PC-9 (cell line): ENCODE measurements around the gene FAM98C. TPM values are rescaled to one million over a fixed set of nuclear protein-coding genes. Genes with fewer than 3 reads are reported as not detected.

Experiments
- BruUV-seq: library from RNA; stranded (reverse); fragments of 400-500 nt; replicated peaks from 2 replicates; lab custom pipeline; 2021; lab: Mats Ljungman, UMichigan
- CTCF ChIA-PET: fragments of 300-600 bp; sonication (Branson Sonifier 250); formaldehyde crosslinking; loops from one replicate; lab custom pipeline; 2022; ENCODE audit warnings: antibody characterized with exemption; lab: Charles Lee
- POLR2A ChIA-PET: fragments of 300-600 bp; sonication (Branson Sonifier 250); formaldehyde crosslinking; loops from one replicate; lab custom pipeline; 2022; ENCODE audit warnings: antibody characterized with exemption; ENCODE audit not compliant: unreplicated experiment; lab: Charles Lee
- DNase-seq, 2 experiments: peaks; one replicate each; pipeline versions ENCODE4 v3.0.0 to v3.0.0-alpha.2; 2015 to 2022; ENCODE audit warnings: mixed read lengths in 1 of 2
- H2AFZ ChIP-seq: fragments of 200-600 bp; sonication (generic); 2 replicates; pipeline ENCODE4 v1.8.1; 2017; ENCODE audit warnings: antibody characterized with exemption
- H3F3A ChIP-seq: fragments of 200-600 bp; sonication (generic); 2 replicates; pipeline ENCODE4 v1.8.1; 2017; ENCODE audit warnings: antibody characterized with exemption, mild to moderate bottlenecking, low read depth; ENCODE audit not compliant: insufficient read depth
- H3K27ac ChIP-seq: fragments of 200-600 bp; sonication (generic); 2 replicates; pipeline ENCODE4 v1.6.1; 2016; ENCODE audit warnings: mixed run types
- H3K27me3 ChIP-seq: fragments of 200-600 bp; sonication (generic); 2 replicates; pipeline ENCODE4 v1.6.1; 2016; ENCODE audit warnings: low read depth, mixed run types; ENCODE audit not compliant: insufficient read depth
- H3K36me3 ChIP-seq: fragments of 200-600 bp; sonication (generic); 2 replicates; pipeline ENCODE4 v1.6.1; 2016; ENCODE audit warnings: low read depth, mixed run types
- H3K4me1 ChIP-seq: fragments of 200-600 bp; sonication (generic); replicated peaks from 2 replicates; pipeline ENCODE4 v1.6.1; 2016; ENCODE audit warnings: mixed run types; ENCODE audit not compliant: insufficient read depth
- H3K4me2 ChIP-seq: fragments of 200-600 bp; sonication (generic); 2 replicates; pipeline ENCODE4 v1.6.1; 2017; ENCODE audit warnings: mixed run types
- H3K4me3 ChIP-seq: fragments of 200-600 bp; sonication (generic); 2 replicates; pipeline ENCODE4 v1.6.1; 2016; ENCODE audit warnings: mixed run types
- H3K79me2 ChIP-seq: fragments of 200-600 bp; sonication (generic); 2 replicates; pipeline ENCODE4 v1.6.1; 2017; ENCODE audit warnings: low read depth, mixed run types
- H3K9me2 ChIP-seq: fragments of 200-600 bp; sonication (generic); 2 replicates; pipeline ENCODE4 v1.8.1; 2017; ENCODE audit warnings: mild to moderate bottlenecking; ENCODE audit not compliant: insufficient read depth
- H3K9me3 ChIP-seq: fragments of 200-600 bp; sonication (generic); 2 replicates; pipeline ENCODE4 v1.8.1; 2016; ENCODE audit warnings: low read depth; ENCODE audit not compliant: insufficient read depth
- H4K20me1 ChIP-seq: fragments of 200-600 bp; sonication (generic); 2 replicates; pipeline ENCODE4 v1.8.1; 2017; ENCODE audit not compliant: insufficient read depth
- CTCF ChIP-seq: fragments of 200-600 bp; sonication (generic); conservative IDR thresholded peaks from 2 replicates; pipeline ENCODE4 v1.6.1; 2017; ENCODE audit warnings: mixed run types, antibody characterized with exemption, mild to moderate bottlenecking, moderate library complexity
- EZH2 ChIP-seq: fragments of 200-600 bp; sonication (generic); IDR thresholded peaks from 2 replicates; pipeline ENCODE4 v1.8.0; 2017; ENCODE audit warnings: antibody characterized with exemption, low read depth
- intact Hi-C: fragments of 100-400 bp; cut with micrococcal nuclease; formaldehyde crosslinking; loops from one replicate; pipeline ENCODE4 v1.10.0; 2022; ENCODE audit not compliant: unreplicated experiment
- total RNA-seq: library from RNA; stranded (reverse); gene quantifications from 2 replicates; pipeline ENCODE4 v1.2.3, GENCODE V29; 2021

FAM98C gene
- total RNA-seq, 1 experiment from 2014 or later, result 15.8 TPM

GRCh38 chr19:38378866-38379265 lies 24.0 kb upstream of the FAM98C start:
- Histone ChIP-seq H3K4me2 (no peak overlapping the region), H3K4me3 (no peak overlapping the region), H3F3A (peaks cover 15% of the 10 kb centered on the region), H3K27ac (no peak overlapping the region), H3K36me3 (peaks cover 40% of the 10 kb centered on the region), H3K9me2 (no peaks in the 10 kb centered on the region), H2AFZ (no peak overlapping the region), H3K4me1 (peaks cover 10% of the 10 kb centered on the region), H3K9me3 (no peaks in the 10 kb centered on the region), H3K79me2 (peaks cover 36% of the 10 kb centered on the region), H3K27me3 (no peaks in the 10 kb centered on the region), H4K20me1 (peaks cover 10% of the 10 kb centered on the region)
- intact Hi-C loops, result no loop called here
- no peak for DNase-seq
- TF ChIP-seq CTCF, result no peak
- TF ChIP-seq EZH2, result no peak
- BruUV-seq, result no TSS peak
- POLR2A ChIA-PET, result no interaction called here
- CTCF ChIA-PET, result no interaction called here

GRCh38 chr19:38381138-38381537 lies 21.8 kb upstream of the FAM98C start:
- CTCF ChIA-PET, result no interaction called here
- peaks cover 10% of the 10 kb centered on the region for H4K20me1 ChIP-seq
- H3K9me2 ChIP-seq, result no peaks in the 10 kb centered on the region
- POLR2A ChIA-PET, result no interaction called here
- no peak overlapping the region for H2AFZ ChIP-seq
- no peak for DNase-seq
- no peaks in the 10 kb centered on the region for H3K27me3 ChIP-seq
- peaks cover 1% of the 10 kb centered on the region for H3K4me1 ChIP-seq
- no TSS peak for BruUV-seq
- no peak for TF ChIP-seq EZH2
- TF ChIP-seq CTCF, result no peak
- no peak overlapping the region for H3K27ac ChIP-seq
- no peaks in the 10 kb centered on the region for H3K9me3 ChIP-seq
- peaks cover 23% of the 10 kb centered on the region for H3K79me2 ChIP-seq
- no peak overlapping the region for H3K4me3 ChIP-seq
- peaks cover 11% of the 10 kb centered on the region; the same call in 1 of the 2 replicates for H3F3A ChIP-seq
- intact Hi-C loops, result loop anchor here (10.0 kb wide), 1 partner anchor 476 kb away; the partner anchor contains the start of genes SIPA1L3 and WDR87
- H3K36me3 ChIP-seq, result peaks cover 40% of the 10 kb centered on the region
- no peak overlapping the region for H3K4me2 ChIP-seq

GRCh38 chr19:38383184-38383583 lies 19.7 kb upstream of the FAM98C start:
- CTCF ChIA-PET, result no interaction called here
- Histone ChIP-seq H3K4me2 (no peak overlapping the region), H3K4me1 (no peaks in the 10 kb centered on the region), H3K27ac (no peak overlapping the region), H3K9me3 (no peaks in the 10 kb centered on the region), H3K9me2 (no peaks in the 10 kb centered on the region), H2AFZ (no peak overlapping the region), H3K4me3 (no peak overlapping the region), H3K36me3 (peaks cover 23% of the 10 kb centered on the region; the same call in 1 of the 2 replicates), H3K79me2 (0 out of 2 replicates have a peak, but pooled peaks cover 3% of the 10 kb centered on the region), H4K20me1 (peaks cover 10% of the 10 kb centered on the region), H3F3A (peaks cover 16% of the 10 kb centered on the region; the same call in 1 of the 2 replicates), H3K27me3 (no peaks in the 10 kb centered on the region)
- no peak for TF ChIP-seq EZH2
- no peak for TF ChIP-seq CTCF
- no TSS peak for BruUV-seq
- POLR2A ChIA-PET, result no interaction called here
- intact Hi-C loops, result loop anchor here (10.0 kb wide), 1 partner anchor 478 kb away; the partner anchor contains the start of genes SIPA1L3 and WDR87
- DNase-seq, result no peak
